GM12892 (cell line): ENCODE results near the gene CHST7.

Source experiments
- POLR2A ChIP-seq: IDR thresholded peaks from 2 replicates; pipeline ENCODE4 v1.6.1; 2011; ENCODE audit warnings: low read depth, low read length, control low read depth
- POLR2AphosphoS5 ChIP-seq: IDR thresholded peaks from 2 replicates; pipeline ENCODE4 v1.6.1; 2011; ENCODE audit warnings: low read depth, low read length, control low read depth

- no peak for TF ChIP-seq POLR2AphosphoS5
- no peak for TF ChIP-seq POLR2A
Observed at GRCh38 chrX:46543441-46543840, 30.1 kb upstream of the CHST7 start.
